Fibroblast of the aortic adventitia (primary cell): ENCODE measurements around the gene NPTX1. TPM values are rescaled to one million over a fixed set of nuclear protein-coding genes. Genes with fewer than 3 reads are reported as not detected.

Source experiments
- DNase-seq: peaks from one replicate; pipeline ENCODE4 v3.0.0-alpha.2; 2010; ENCODE audit warnings: low read depth
- H3K4me3 ChIP-seq: 2 replicates; pipeline ENCODE4 v1.5.1; 2011; ENCODE audit warnings: low read depth, mild to moderate bottlenecking, control low read depth, low read length, moderate library complexity
- CTCF ChIP-seq: IDR thresholded peaks from 2 replicates; pipeline ENCODE4 v1.5.1; 2011; ENCODE audit warnings: mild to moderate bottlenecking, low read length, control low read depth, inconsistent platforms; ENCODE audit not compliant: insufficient read depth
- total RNA-seq: library from RNA; depleted of rRNA; stranded (reverse); fragments of >200 nt; gene quantifications from 2 replicates; pipeline ENCODE4 v1.2.3, GENCODE V29; 2012; ENCODE audit warnings: low replicate concordance

NPTX1 gene
- total RNA-seq, 1 donor: 191 TPM

DNA sequence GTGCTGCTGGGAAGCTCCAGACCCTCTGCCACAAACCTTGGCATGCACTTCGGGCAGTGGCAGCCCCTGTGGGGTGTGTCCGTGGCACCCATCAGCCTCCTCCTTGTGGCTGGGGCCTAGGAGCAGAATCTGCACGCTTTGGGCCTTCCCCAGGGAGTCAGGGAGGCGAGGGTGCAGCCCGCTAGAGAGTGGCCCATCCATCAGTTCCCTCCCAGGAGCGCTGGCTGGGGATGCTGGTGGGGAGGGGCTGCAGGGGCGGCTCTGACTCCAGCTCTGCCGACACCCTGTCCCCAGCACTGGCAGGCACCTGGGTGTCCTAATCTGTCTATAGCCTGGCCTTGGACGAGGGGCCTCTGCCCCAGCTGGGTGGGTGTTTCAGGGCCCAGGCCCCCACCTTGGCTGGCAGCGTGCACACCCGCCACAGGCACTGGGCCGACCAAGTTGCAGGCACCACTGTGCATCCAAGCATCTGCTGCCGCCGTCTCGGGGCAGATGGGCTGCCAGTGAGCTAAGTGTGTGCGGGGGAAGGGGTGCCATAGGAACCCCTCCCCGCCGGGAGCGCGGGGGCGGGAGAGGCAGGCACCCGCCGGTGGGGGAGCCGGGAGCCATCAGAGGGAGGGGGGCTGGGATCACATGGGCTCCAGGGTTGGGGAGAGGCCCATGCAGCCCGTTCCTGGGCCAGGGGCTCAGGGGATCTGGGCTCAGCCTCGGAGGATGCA lies 31.2 kb downstream of the NPTX1 start:
- DNase-seq: no peak

GRCh38 chr17:80444644-80444979 lies 31.8 kb downstream of the NPTX1 start:
- no peak for DNase-seq
- H3K4me3 ChIP-seq: no peak overlapping the region
- TF ChIP-seq CTCF: no peak

More for the DNA sequence above, 31.2 kb downstream of the NPTX1 start:
- no peak for TF ChIP-seq CTCF
- no peak overlapping the region for H3K4me3 ChIP-seq

DNA sequence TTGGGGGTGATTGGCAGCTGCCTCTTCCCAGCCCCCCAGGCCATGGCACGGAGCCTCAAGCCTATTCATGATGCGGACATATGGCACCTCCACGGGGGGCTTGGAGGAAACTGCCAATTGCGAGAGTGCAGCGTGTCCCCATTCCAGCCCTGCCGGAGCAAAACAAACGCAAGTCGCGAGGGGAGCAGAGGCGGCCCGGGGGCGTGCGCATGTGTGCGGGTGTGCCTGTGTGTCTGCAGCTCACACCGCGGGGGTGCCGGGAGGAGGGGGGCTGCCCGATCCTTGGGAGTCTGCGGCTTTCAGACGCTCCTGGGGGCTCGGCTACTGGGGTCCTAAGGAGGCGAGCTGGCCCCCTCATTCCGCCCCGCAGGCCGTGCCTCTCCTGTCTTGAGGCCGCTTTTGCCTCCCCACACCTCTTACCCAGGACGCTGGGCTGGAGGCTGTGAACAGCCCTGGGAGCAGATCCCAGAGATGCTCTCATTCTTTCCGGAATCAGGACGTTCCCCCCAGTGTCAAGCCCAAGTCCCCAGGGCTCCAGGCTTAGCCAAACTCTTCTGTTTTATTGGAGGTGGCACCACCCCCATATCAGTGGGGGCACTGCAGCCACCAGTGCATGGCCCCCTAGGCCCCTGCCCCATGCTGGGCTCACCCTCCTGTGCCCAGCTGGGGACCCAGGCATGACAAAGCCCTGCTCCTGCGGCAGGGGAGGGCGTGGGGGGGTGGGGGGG lies 32.3 kb downstream of the NPTX1 start:
- no peak for DNase-seq
- TF ChIP-seq CTCF: no peak
- no peak overlapping the region for H3K4me3 ChIP-seq

DNA sequence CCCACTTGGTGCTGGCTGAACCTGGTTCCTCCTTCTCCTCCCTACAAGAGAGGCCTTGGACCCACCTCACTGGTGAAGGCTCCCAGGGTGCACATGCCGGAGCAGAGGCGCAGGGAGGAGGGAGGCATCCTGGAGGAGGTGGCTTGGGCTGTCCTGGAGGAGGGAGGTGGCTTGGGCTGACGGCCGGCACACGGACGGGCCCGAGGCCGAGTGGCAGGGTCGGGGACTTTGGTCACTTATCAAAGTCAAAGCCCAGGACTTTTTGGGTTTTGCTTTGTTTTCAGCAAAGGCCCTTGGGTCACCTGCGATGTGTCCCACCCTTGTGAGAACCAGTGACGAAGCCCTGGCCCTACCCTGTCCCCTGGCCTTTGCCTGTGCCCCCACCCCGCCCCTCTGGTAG lies 32.9 kb downstream of the NPTX1 start:
- DNase-seq: no peak
- TF ChIP-seq CTCF: no peak

GRCh38 chr17:80442764-80443163 lies 33.6 kb downstream of the NPTX1 start:
- no peak overlapping the region for H3K4me3 ChIP-seq
- no peak for DNase-seq
- no peak for TF ChIP-seq CTCF

More for the DNA sequence above, 32.9 kb downstream of the NPTX1 start:
- H3K4me3 ChIP-seq: no peak overlapping the region

- no peak for DNase-seq
- no peak for TF ChIP-seq CTCF
Observed at GRCh38 chr17:80442323-80442659, 34.1 kb downstream of the NPTX1 start.

More at GRCh38 chr17:80442323-80442659, 34.1 kb downstream of the NPTX1 start:
- no peak overlapping the region for H3K4me3 ChIP-seq
